ENCODE measurements around the gene TET2. TPM values are rescaled to one million over a fixed set of nuclear protein-coding genes. Genes with fewer than 3 reads are reported as not detected.

TET2 gene
- total RNA-seq, 1 donor from 2014 or later = 37.4 TPM

DNA sequence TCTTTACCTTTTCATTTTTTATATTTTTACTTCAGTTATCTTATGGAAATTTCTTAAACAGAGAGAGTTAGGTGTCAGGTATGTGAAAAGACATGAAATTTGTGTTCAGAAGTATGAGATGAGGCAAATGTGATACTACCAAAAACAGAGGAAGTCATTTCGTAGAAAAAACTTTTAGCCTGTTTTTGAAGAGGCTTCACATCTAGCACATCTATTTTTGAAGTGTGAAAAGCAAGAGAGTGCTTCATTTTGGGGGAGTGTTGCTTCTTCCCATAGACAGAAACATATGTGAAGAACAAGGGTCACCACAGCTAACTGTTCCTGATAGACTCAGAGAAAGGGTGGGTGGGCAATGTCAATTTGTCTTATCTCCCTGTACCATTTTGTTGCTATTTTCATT, 125.3 kb downstream of the TET2 start:
- Mint-ChIP-seq H3K27ac (ENCODE audit: unreplicated experiment) (no peak overlapping the region), H3K36me3 (ENCODE audit: unreplicated experiment) (peaks cover 24% of the 10 kb centered on the region), H3K9me3 (ENCODE audit: unreplicated experiment) (no peaks in the 10 kb centered on the region), H3K4me1 (ENCODE audit: low read depth, unreplicated experiment) (peaks cover 2% of the 10 kb centered on the region), H3K4me3 (ENCODE audit: unreplicated experiment) (no peak overlapping the region), H3K27me3 (ENCODE audit: unreplicated experiment) (no peaks in the 10 kb centered on the region)
- no peak for DNase-seq
- TF ChIP-seq CTCF (IDR thresholded peaks at IDR 0.05; ENCODE audit: partially characterized antibody, unreplicated experiment) = no peak

DNA sequence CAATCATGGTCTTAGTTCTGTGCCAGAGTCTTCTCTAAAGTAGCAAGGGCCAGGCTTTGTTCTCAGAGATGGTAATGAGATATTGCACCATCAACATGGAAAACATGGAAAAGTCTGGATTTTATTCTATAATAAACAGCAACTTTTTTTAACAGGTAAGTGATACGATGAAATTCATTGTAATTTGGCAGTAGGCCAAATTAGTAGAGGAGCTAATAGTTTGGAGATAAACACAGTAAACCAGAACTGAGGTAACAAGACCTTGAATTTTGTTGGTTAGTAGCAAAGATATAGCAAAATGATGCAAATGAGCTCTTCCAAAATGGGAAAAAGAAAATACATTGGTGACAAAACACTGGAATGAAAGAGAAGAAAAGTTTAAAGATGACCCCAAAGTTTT, 126.6 kb downstream of the TET2 start:
- H3K36me3 Mint-ChIP-seq (ENCODE audit: unreplicated experiment) = peaks cover 24% of the 10 kb centered on the region
- no peaks in the 10 kb centered on the region for H3K9me3 Mint-ChIP-seq (ENCODE audit: unreplicated experiment)
- H3K27me3 Mint-ChIP-seq (ENCODE audit: unreplicated experiment) = no peaks in the 10 kb centered on the region
- no peak overlapping the region for H3K27ac Mint-ChIP-seq (ENCODE audit: unreplicated experiment)
- peaks cover 2% of the 10 kb centered on the region for H3K4me1 Mint-ChIP-seq (ENCODE audit: low read depth, unreplicated experiment)
- DNase-seq = no peak
- TF ChIP-seq CTCF (IDR thresholded peaks at IDR 0.05; ENCODE audit: partially characterized antibody, unreplicated experiment) = no peak
- H3K4me3 Mint-ChIP-seq (ENCODE audit: unreplicated experiment) = no peak overlapping the region

GRCh38 chr4:105274090-105274489, 127.4 kb downstream of the TET2 start:
- Mint-ChIP-seq H3K27ac (ENCODE audit: unreplicated experiment) (no peak overlapping the region), H3K36me3 (ENCODE audit: unreplicated experiment) (peaks cover 24% of the 10 kb centered on the region), H3K27me3 (ENCODE audit: unreplicated experiment) (no peaks in the 10 kb centered on the region), H3K4me1 (ENCODE audit: low read depth, unreplicated experiment) (peaks cover 2% of the 10 kb centered on the region), H3K4me3 (ENCODE audit: unreplicated experiment) (no peak overlapping the region), H3K9me3 (ENCODE audit: unreplicated experiment) (no peaks in the 10 kb centered on the region)
- no peak for DNase-seq
- TF ChIP-seq CTCF (IDR thresholded peaks at IDR 0.05; ENCODE audit: partially characterized antibody, unreplicated experiment) = no peak

DNA sequence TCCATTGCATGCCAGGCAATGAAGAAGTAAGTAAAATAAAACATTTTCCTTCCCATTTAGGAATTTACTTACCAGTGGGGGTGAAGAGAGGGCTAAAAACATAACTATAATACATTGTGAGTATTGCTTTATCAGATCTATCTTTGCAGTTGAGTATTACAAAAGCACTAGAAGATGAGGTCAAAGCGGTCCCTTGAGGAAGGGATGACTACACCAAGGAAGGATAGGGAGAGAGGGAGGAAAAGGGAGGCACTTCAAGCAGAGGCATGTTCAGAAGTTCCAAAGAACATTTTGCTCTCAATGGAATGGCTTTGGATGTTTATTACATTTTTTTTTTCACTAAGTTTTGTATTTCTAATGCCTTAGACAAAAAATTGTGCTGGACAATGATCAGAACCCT, 127.8 kb downstream of the TET2 start:
- Mint-ChIP-seq H3K4me1 (ENCODE audit: low read depth, unreplicated experiment) (peaks cover 2% of the 10 kb centered on the region), H3K27ac (ENCODE audit: unreplicated experiment) (no peak overlapping the region), H3K9me3 (ENCODE audit: unreplicated experiment) (no peaks in the 10 kb centered on the region), H3K27me3 (ENCODE audit: unreplicated experiment) (no peaks in the 10 kb centered on the region), H3K36me3 (ENCODE audit: unreplicated experiment) (peaks cover 23% of the 10 kb centered on the region), H3K4me3 (ENCODE audit: unreplicated experiment) (no peak overlapping the region)
- no peak for DNase-seq
- TF ChIP-seq CTCF (IDR thresholded peaks at IDR 0.05; ENCODE audit: partially characterized antibody, unreplicated experiment) = no peak

DNA sequence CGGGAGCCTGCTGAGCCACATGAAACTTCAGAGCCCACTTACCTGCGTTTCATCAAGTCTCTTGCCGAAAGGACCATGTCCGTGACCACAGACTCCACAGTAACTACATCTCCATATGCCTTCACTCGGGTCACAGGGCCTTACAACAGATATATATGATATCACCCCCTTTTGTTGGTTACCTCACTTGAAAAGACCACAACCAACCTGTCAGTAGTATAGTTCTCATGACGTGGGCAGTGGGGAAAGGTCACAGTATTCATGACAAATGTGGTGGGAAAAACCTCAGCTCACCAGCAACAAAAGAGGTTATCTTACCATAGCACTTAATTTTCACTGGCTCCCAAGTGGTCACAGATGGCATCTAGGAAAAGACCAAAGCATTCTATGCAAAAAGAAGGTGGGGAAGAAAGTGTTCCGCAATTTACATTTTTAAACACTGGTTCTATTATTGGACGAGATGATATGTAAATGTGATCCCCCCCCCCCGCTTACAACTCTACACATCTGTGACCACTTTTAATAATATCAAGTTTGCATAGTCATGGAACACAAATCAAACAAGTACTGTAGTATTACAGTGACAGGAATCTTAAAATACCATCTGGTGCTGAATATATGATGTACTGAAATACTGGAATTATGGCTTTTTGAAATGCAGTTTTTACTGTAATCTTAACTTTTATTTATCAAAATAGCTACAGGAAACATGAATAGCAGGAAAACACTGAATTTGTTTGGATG, 129.9 kb downstream of the TET2 start:
- Mint-ChIP-seq H3K9me3 (ENCODE audit: unreplicated experiment) (no peaks in the 10 kb centered on the region), H3K27me3 (ENCODE audit: unreplicated experiment) (no peaks in the 10 kb centered on the region), H3K4me3 (ENCODE audit: unreplicated experiment) (no peak overlapping the region), H3K27ac (ENCODE audit: unreplicated experiment) (no peak overlapping the region), H3K36me3 (ENCODE audit: unreplicated experiment) (peaks cover 15% of the 10 kb centered on the region), H3K4me1 (ENCODE audit: low read depth, unreplicated experiment) (peaks cover 2% of the 10 kb centered on the region)
- TF ChIP-seq CTCF (IDR thresholded peaks at IDR 0.05; ENCODE audit: partially characterized antibody, unreplicated experiment) = no peak
- DNase-seq = no peak
